H1 (cell line): Measurements from ENCODE around the gene GNB5. TPM values are rescaled to one million over a fixed set of nuclear protein-coding genes. Genes with fewer than 3 reads are reported as not detected.

ENCODE experiments used
- CTCF ChIA-PET: fragments of 300-600 bp; sonication (Branson Sonifier 250); formaldehyde crosslinking; loops from one replicate; lab custom pipeline; 2021; ENCODE audit not compliant: partially characterized antibody; lab: Charles Lee
- POLR2A ChIA-PET: fragments of 300-600 bp; sonication (Branson Sonifier 250); formaldehyde crosslinking; loops from one replicate; lab custom pipeline; 2021; ENCODE audit warnings: inconsistent platforms; ENCODE audit not compliant: partially characterized antibody; lab: Charles Lee
- DNase-seq, 2 experiments: peaks; one replicate each; pipeline versions ENCODE4 v3.0.0 to v3.0.0-alpha.2; 2010 to 2022; ENCODE audit warnings: low spot score in 2 of 2, low read depth in 1 of 2, mixed read lengths in 1 of 2
- FAIRE-seq: peaks from 2 replicates; lab custom pipeline; 2011; peaks lifted over from hg19 to GRCh38; lab: Jason Lieb, UNC
- H2AFZ ChIP-seq: 2 replicates; pipeline ENCODE4 v1.8.1; 2012; ENCODE audit warnings: low read length, inconsistent platforms
- H2AK5ac ChIP-seq: 2 replicates; pipeline ENCODE4 v1.6.1; 2013; ENCODE audit warnings: low read depth, low read length
- H2BK120ac ChIP-seq: replicated peaks from 2 replicates; pipeline ENCODE3; 2013; ENCODE audit warnings: low read depth, low read length, inconsistent platforms
- H2BK12ac ChIP-seq: 2 replicates; pipeline ENCODE4 v1.6.1; 2013; ENCODE audit warnings: low read depth, low read length
- H2BK15ac ChIP-seq: 2 replicates; pipeline ENCODE4 v1.6.1; 2013; ENCODE audit warnings: low read length
- H2BK20ac ChIP-seq: 2 replicates; pipeline ENCODE4 v1.6.1; 2013; ENCODE audit warnings: low read length
- H2BK5ac ChIP-seq: 2 replicates; pipeline ENCODE4 v1.6.1; 2013; ENCODE audit warnings: low read depth, low read length
- H3K14ac ChIP-seq: 2 replicates; pipeline ENCODE4 v1.6.1; 2013; ENCODE audit warnings: inconsistent platforms; ENCODE audit not compliant: insufficient read length
- H3K18ac ChIP-seq: 2 replicates; pipeline ENCODE4 v1.6.1; 2013; ENCODE audit warnings: low read length; ENCODE audit errors: extremely low read depth
- H3K23ac ChIP-seq: 2 replicates; pipeline ENCODE4 v1.6.1; 2013; ENCODE audit warnings: inconsistent platforms; ENCODE audit not compliant: insufficient read length
- H3K23me2 ChIP-seq: 2 replicates; pipeline ENCODE4 v1.6.1; 2013; ENCODE audit warnings: low read depth, low read length
- H3K27ac ChIP-seq: 2 replicates; pipeline ENCODE4 v1.6.1; 2011; ENCODE audit warnings: low read depth, low read length, inconsistent platforms
- H3K27me3 ChIP-seq, 4 experiments: replicated peaks in 1 of 4; 1 replicate in 1 of 4; 2 replicates in 3 of 4; pipeline versions ENCODE4 v1.6.1 to v1.8.1; 2011 to 2013; ENCODE audit warnings: low read length in 3 of 4, mild to moderate bottlenecking in 3 of 4, inconsistent platforms in 2 of 4, mixed read lengths in 2 of 4, moderate library complexity in 1 of 4; ENCODE audit not compliant: control insufficient read depth in 3 of 4, insufficient read depth in 3 of 4; ENCODE audit errors: extremely low read depth in 1 of 4
- H3K36me3 ChIP-seq, 4 experiments: 2 replicates each; pipeline versions ENCODE4 v1.6.1 to v1.8.1; 2011 to 2013; ENCODE audit warnings: mild to moderate bottlenecking in 4 of 4, low read length in 3 of 4, moderate library complexity in 2 of 4, control low read depth in 1 of 4, inconsistent platforms in 1 of 4; ENCODE audit not compliant: insufficient read depth in 4 of 4, control insufficient read depth in 2 of 4
- H3K4ac ChIP-seq: replicated peaks from 2 replicates; pipeline ENCODE3; 2013; ENCODE audit warnings: low read length, low read depth, mixed read lengths, inconsistent platforms; ENCODE audit not compliant: insufficient read length
- H3K4me1 ChIP-seq, 4 experiments: replicated peaks in 1 of 4; 1 replicate in 1 of 4; 2 replicates in 3 of 4; pipeline versions ENCODE4 v1.6.1 to v1.8.1; 2011 to 2013; ENCODE audit warnings: low read length in 3 of 4, inconsistent platforms in 2 of 4, mixed read lengths in 1 of 4; ENCODE audit not compliant: insufficient read depth in 4 of 4, control insufficient read depth in 3 of 4
- H3K4me2 ChIP-seq, 2 experiments: 2 replicates each; pipeline versions ENCODE4 v1.6.1 to v1.8.1; 2011 to 2013; ENCODE audit warnings: low read depth in 2 of 2, low read length in 2 of 2, control low read depth in 1 of 2, inconsistent platforms in 1 of 2, mild to moderate bottlenecking in 1 of 2; ENCODE audit not compliant: insufficient read depth in 1 of 2
- H3K4me3 ChIP-seq, 4 experiments: fragments of 200-600, 300-600 bp in 1 of 4; sonication (generic), shearing (Covaris generic), sonication (Bioruptor Twin) in 1 of 4; 2 replicates each; pipeline versions ENCODE4 v1.5.1 to v1.8.1; 2011 to 2016; ENCODE audit warnings: low read length in 4 of 4, low read depth in 3 of 4, control low read depth in 2 of 4, inconsistent platforms in 2 of 4, mild to moderate bottlenecking in 2 of 4, mixed read lengths in 1 of 4, moderate library complexity in 1 of 4; ENCODE audit not compliant: insufficient read depth in 2 of 4; ENCODE audit errors: extremely low read depth in 1 of 4
- H3K56ac ChIP-seq: replicated peaks from 2 replicates; pipeline ENCODE3; 2013; ENCODE audit warnings: low read depth, mild to moderate bottlenecking, mixed read lengths, low read length, inconsistent platforms; ENCODE audit not compliant: insufficient read length
- H3K79me1 ChIP-seq: 2 replicates; pipeline ENCODE4 v1.6.1; 2013; ENCODE audit warnings: low read depth, low read length, control low read depth
- H3K79me2 ChIP-seq, 2 experiments: 2 replicates each; pipeline versions ENCODE4 v1.6.1 to v1.8.1; 2012 to 2013; ENCODE audit warnings: low read length in 2 of 2, mild to moderate bottlenecking in 2 of 2, inconsistent platforms in 1 of 2; ENCODE audit not compliant: insufficient read depth in 2 of 2, control insufficient read depth in 1 of 2
- H3K9ac ChIP-seq, 4 experiments: replicated peaks in 1 of 4; 1 replicate in 1 of 4; 2 replicates in 3 of 4; pipeline versions ENCODE4 v1.6.1 to v1.8.1; 2011 to 2013; ENCODE audit warnings: low read depth in 3 of 4, low read length in 3 of 4, control low read depth in 2 of 4, mild to moderate bottlenecking in 2 of 4, moderate library complexity in 2 of 4, inconsistent platforms in 1 of 4; ENCODE audit errors: extremely low read depth in 1 of 4
- H3K9me3 ChIP-seq, 2 experiments: 2 replicates each; pipeline versions ENCODE4 v1.6.1 to v1.8.1; 2012 to 2013; ENCODE audit warnings: mild to moderate bottlenecking in 2 of 2, moderate library complexity in 2 of 2, control low read depth in 1 of 2, inconsistent platforms in 1 of 2, low read depth in 1 of 2, low read length in 1 of 2, mixed read lengths in 1 of 2; ENCODE audit not compliant: insufficient read depth in 2 of 2
- H4K20me1 ChIP-seq, 2 experiments: replicated peaks in 1 of 2; 2 replicates each; pipeline versions ENCODE3 to v1.8.1; 2011 to 2013; ENCODE audit warnings: inconsistent platforms in 2 of 2, low read length in 2 of 2, mild to moderate bottlenecking in 1 of 2; ENCODE audit not compliant: insufficient read depth in 2 of 2, control insufficient read depth in 1 of 2
- H4K5ac ChIP-seq: 2 replicates; pipeline ENCODE4 v1.6.1; 2013; ENCODE audit warnings: low read length, low read depth, mixed read lengths, inconsistent platforms; ENCODE audit not compliant: insufficient read length
- H4K8ac ChIP-seq: 2 replicates; pipeline ENCODE4 v1.8.0; 2013; ENCODE audit warnings: mild to moderate bottlenecking, moderate library complexity, low read length, inconsistent platforms; ENCODE audit not compliant: insufficient read depth; ENCODE audit errors: extremely low read depth
- H4K91ac ChIP-seq: replicated peaks from 2 replicates; pipeline ENCODE3; 2013; ENCODE audit warnings: low read length, mixed read lengths, inconsistent platforms; ENCODE audit not compliant: insufficient read length
- EP300 ChIP-seq, 2 experiments: IDR thresholded peaks; 1 replicate in 1 of 2; 2 replicates in 1 of 2; pipeline ENCODE4 v1.6.1; 2011 to 2012; ENCODE audit warnings: low read depth in 2 of 2, low read length in 2 of 2, mild to moderate bottlenecking in 2 of 2, borderline replicate concordance in 1 of 2, inconsistent platforms in 1 of 2, moderate library complexity in 1 of 2
- JUN ChIP-seq: IDR thresholded peaks from 2 replicates; pipeline ENCODE4 v1.6.1; 2011; ENCODE audit warnings: low read depth, mild to moderate bottlenecking, improper control_type of control experiment, low read length
- SP1 ChIP-seq: IDR thresholded peaks from 2 replicates; pipeline ENCODE4 v1.6.1; 2011; ENCODE audit warnings: low read depth, low read length
- WGBS, 2 experiments: shearing (Covaris generic) in 1 of 2; methylation state at CpG; one replicate each; pipeline versions ENCODE4 v1.1.6 to v1.1.7; 2013 to 2015; ENCODE audit warnings: low lambda C conversion rate in 2 of 2, mixed read lengths in 2 of 2, inconsistent platforms in 1 of 2, low coverage in 1 of 2, missing lambda C conversion rate in 1 of 2; ENCODE audit not compliant: insufficient replicate concordance in 2 of 2, insufficient coverage in 1 of 2, insufficient read length in 1 of 2; ENCODE audit errors: extremely low coverage in 1 of 2, missing lambda C conversion rate in 1 of 2; 5-methylcytosine and 5-hydroxymethylcytosine counted together
- polyA plus RNA-seq, 7 experiments: library from polyadenylated mRNA; depleted of rRNA in 3 of 7; stranded (reverse) in 5 of 7; unstranded in 2 of 7; fragments of >200 nt in 5 of 7; fragments of 200-250 nt in 2 of 7; gene quantifications; 1 replicate in 5 of 7; 2 replicates in 1 of 7; 4 replicates in 1 of 7; pipeline versions ENCODE4 v1.2.1 to v1.2.3, GENCODE V29; 2011 to 2013; ENCODE audit warnings: missing spikeins in 2 of 7, mixed read lengths in 2 of 7
- total RNA-seq: library from RNA; stranded (reverse); fragmentation: NEBNext Ultra II Directional; extraction: Animal tissue kit (Norgen Biotek cat#: 25700); gene quantifications from 2 replicates; pipeline ENCODE4 v1.2.1, GENCODE V29; 2021

Gene GNB5
- total and polyA plus RNA-seq, 2 of the 8 experiments (the other 6 are each of a cell fraction or from before 2014, with no cell fraction given): 21.7 to 42.5 TPM

DNA sequence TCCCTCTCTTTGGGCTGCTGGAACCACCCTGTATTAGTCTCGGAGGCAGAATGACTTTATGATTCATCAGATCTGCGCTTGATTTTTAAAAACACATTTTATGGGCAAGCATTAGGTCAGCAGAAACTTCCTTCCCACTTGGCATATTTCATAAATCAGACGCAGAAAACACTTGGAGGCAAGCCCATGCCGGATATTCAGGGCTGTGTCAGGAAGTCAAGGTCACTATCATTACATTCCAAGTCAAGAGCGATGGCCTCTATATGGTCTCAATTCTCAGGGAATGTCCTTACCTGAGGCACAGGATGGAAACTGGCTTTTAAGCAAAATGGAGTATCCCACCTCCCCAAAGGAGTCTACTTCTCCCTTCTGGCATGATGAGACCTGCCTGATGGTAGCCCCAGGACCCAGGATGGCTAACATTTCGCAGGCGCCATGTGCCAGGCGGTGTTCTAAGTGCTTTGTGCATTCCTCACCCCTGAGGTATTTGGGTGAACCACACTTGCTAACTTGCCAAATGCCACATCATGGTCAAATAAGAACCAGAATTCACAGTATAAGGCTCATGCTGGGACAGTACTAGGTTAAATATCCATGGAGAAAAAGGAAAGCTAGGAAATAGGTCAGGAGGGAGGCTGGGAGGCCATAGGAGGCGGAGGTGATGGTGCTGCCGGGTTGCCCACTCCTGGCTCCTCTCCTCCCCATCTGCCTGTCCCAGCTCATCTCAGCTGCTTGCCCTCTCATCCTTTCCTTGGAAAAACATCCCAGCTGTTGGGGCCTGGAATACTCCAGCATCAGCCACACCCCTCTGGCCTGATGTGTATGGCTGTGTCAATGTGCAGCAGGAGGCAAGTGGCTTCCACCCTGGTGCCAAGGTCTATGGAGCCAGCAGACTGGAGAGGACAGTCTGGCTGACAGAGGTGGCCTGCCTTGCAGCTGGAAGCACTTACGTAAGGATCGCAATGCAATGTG is 97.4 kb downstream of the GNB5 start:
- no peak overlapping the region for H4K91ac ChIP-seq
- no peak overlapping the region for H2BK20ac ChIP-seq
- no peak for FAIRE-seq
- H3K4me3 ChIP-seq: no peak overlapping the region
- H3K4ac ChIP-seq: no peak overlapping the region
- H3K4me1 ChIP-seq: no peaks in the 10 kb centered on the region
- no peak for TF ChIP-seq JUN
- TF ChIP-seq SP1: no peak
- no peak for TF ChIP-seq EP300 (IDR thresholded peaks at IDR 0.05; ENCODE audit: borderline replicate concordance in 1 of 2, low read depth in 2 of 2, low read length in 2 of 2)
- H2AK5ac ChIP-seq: no peak overlapping the region
- no peaks in the 10 kb centered on the region for H3K23me2 ChIP-seq
- 93% methylated on average over 12 of the region's 12 CpGs; no CpG with 5 or more reads in 1 of the 2 experiments for WGBS, 2 experiments
- H3K14ac ChIP-seq: no peak overlapping the region
- ChIA-PET POLR2A (no interaction called here), CTCF (interaction anchor here (0.7 to 1.9 kb wide), 4 partner anchors 15 to 399 kb away, joined by 3 to 12 read pairs (median 4); no protein-coding TSS in a partner anchor)
- H2BK5ac ChIP-seq: no peak overlapping the region
- no peak overlapping the region for H3K23ac ChIP-seq
- H4K8ac ChIP-seq: no peak overlapping the region
- H3K79me1 ChIP-seq: no peaks in the 10 kb centered on the region
- H3K9ac ChIP-seq: no peak overlapping the region
- H2AFZ ChIP-seq: no peak overlapping the region
- no peak overlapping the region for H2BK120ac ChIP-seq
- H3K18ac ChIP-seq: no peak overlapping the region
- H3K79me2 ChIP-seq: no peaks in the 10 kb centered on the region
- no peak overlapping the region for H2BK12ac ChIP-seq
- H3K9me3 ChIP-seq: no peaks in the 10 kb centered on the region
- H3K56ac ChIP-seq: no peak overlapping the region
- H4K20me1 ChIP-seq: no peaks in the 10 kb centered on the region
- H2BK15ac ChIP-seq: no peak overlapping the region
- H3K27me3 ChIP-seq: no peaks in the 10 kb centered on the region
- H3K4me2 ChIP-seq: no peak overlapping the region
- H3K36me3 ChIP-seq: no peaks in the 10 kb centered on the region
- H4K5ac ChIP-seq: no peak overlapping the region
- no peak overlapping the region for H3K27ac ChIP-seq
- no peak for DNase-seq
